Measurements from ENCODE around the gene AMOTL2.

AMOTL2 gene

GRCh38 chr3:134374105-134374790 is at the start of gene AMOTL2:
Gene AMOTL2 (minus strand): TSS chr3:134374447. CDS start chr3:134371433, 3,014 bp downstream.
- TF ChIP-seq, protein P1, sequence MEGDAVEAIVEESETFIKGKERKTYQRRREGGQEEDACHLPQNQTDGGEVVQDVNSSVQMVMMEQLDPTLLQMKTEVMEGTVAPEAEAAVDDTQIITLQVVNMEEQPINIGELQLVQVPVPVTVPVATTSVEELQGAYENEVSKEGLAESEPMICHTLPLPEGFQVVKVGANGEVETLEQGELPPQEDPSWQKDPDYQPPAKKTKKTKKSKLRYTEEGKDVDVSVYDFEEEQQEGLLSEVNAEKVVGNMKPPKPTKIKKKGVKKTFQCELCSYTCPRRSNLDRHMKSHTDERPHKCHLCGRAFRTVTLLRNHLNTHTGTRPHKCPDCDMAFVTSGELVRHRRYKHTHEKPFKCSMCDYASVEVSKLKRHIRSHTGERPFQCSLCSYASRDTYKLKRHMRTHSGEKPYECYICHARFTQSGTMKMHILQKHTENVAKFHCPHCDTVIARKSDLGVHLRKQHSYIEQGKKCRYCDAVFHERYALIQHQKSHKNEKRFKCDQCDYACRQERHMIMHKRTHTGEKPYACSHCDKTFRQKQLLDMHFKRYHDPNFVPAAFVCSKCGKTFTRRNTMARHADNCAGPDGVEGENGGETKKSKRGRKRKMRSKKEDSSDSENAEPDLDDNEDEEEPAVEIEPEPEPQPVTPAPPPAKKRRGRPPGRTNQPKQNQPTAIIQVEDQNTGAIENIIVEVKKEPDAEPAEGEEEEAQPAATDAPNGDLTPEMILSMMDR (IDR thresholded peaks at IDR 0.05; ENCODE audit: low read depth, low read length) = no peak
- peak; percentile 96 to 98 for DNase-seq (ENCODE audit: low read depth in 2 of 2)
- H3K4me3 ChIP-seq (replicated peaks in 1 of 2; ENCODE audit: low read depth in 2 of 2, low read length in 2 of 2) = peak within 1 kb of the TSS; percentile 88 to 96

- TF ChIP-seq, protein P1 (IDR thresholded peaks at IDR 0.05; ENCODE audit: low read depth, low read length) = no peak
- peak; percentile 15 to 27 for DNase-seq (ENCODE audit: low read depth in 2 of 2)
- no peak overlapping the region for H3K4me3 ChIP-seq (replicated peaks in 1 of 2; ENCODE audit: low read depth in 2 of 2, low read length in 2 of 2)
Observed at GRCh38 chr3:134423153-134423552, 48.9 kb upstream of the AMOTL2 start.

DNA sequence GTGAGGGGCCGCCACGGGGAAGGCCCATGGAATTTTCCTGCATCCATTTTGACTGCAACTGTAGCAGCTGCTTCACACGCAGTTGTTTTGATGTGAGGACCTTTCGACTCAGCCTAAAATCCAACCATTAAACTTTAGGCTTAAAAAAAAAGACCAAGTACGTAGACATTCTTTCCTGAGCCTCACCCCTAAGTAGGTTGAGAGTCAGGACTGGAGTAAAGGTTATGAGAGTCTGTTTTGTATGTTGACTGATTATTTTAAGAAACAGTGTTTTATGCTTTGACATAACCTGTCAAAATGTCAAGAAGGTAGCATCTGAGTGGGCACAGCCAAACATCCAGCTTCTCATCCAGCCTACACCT is 45.7 kb upstream of the AMOTL2 start:
- no peak for DNase-seq (ENCODE audit: low read depth in 2 of 2)
- TF ChIP-seq, protein P1 (IDR thresholded peaks at IDR 0.05; ENCODE audit: low read depth, low read length) = no peak
- no peak overlapping the region for H3K4me3 ChIP-seq (replicated peaks in 1 of 2; ENCODE audit: low read depth in 2 of 2, low read length in 2 of 2)

GRCh38 chr3:134419214-134419959 is 45.1 kb upstream of the AMOTL2 start:
- TF ChIP-seq, protein P1 (IDR thresholded peaks at IDR 0.05; ENCODE audit: low read depth, low read length) = no peak
- no peak overlapping the region for H3K4me3 ChIP-seq (replicated peaks in 1 of 2; ENCODE audit: low read depth in 2 of 2, low read length in 2 of 2)
- DNase-seq (ENCODE audit: low read depth in 2 of 2) = no peak

DNA sequence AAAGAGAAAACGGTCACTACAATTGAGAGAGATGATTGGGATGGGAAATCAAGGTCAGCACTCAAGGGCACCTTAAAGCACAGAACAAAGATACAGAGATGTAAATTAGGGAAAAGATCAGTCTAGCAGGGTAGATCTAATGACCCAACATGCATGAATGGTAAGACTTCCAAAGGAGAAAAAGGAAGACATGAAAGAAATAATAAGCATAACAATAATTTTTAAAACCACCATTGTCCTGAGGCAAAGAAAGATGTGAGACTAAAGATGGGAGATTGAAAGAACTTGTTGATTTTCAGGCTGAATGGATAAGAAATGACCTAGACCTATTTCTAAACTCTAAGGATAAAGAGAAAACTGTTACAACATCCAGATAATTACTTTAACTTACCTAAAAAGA is 34.8 kb upstream of the AMOTL2 start:
- DNase-seq (ENCODE audit: low read depth in 2 of 2) = no peak
- TF ChIP-seq, protein P1 (IDR thresholded peaks at IDR 0.05; ENCODE audit: low read depth, low read length) = no peak
- H3K4me3 ChIP-seq (replicated peaks in 1 of 2; ENCODE audit: low read depth in 2 of 2, low read length in 2 of 2) = no peak overlapping the region

DNA sequence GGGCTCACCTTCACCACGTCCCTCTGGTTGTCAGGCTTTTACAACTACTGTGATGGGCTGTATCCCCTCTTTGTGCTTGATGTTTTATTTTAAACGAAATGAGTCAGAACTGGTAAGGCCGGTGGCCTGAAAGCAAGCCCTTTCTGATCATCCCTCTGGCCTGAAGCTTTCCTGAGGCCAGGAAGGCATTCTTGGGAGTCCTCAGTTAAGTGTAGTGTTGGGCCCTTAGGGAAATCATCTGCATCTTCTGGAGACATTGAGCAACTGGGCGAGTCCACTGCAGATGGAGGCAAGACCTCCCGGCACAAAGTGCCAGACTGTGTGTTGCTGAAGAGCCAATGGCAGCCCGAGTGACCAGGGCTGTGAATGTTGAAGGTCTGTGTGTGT is 33.0 kb upstream of the AMOTL2 start:
- TF ChIP-seq, protein P1 (IDR thresholded peaks at IDR 0.05; ENCODE audit: low read depth, low read length) = no peak
- peak; percentile 3 to 21 for DNase-seq (ENCODE audit: low read depth in 2 of 2)
- peak overlapping the region in 1 of 2 donors; percentile 42 for H3K4me3 ChIP-seq (replicated peaks in 1 of 2; ENCODE audit: low read depth in 2 of 2, low read length in 2 of 2)

Measured in cardiac fibroblast (primary cell).